Breast epithelium (tissue), 4 donors: ENCODE measurements around the gene PDRG1. TPM values are rescaled to one million over a fixed set of nuclear protein-coding genes. Genes with fewer than 3 reads are reported as not detected.

ENCODE experiments used
- DNase-seq, 2 donors: peaks; one replicate each; pipeline ENCODE4 v3.0.0-alpha.2; 2019; ENCODE audit warnings: low spot score in 2 of 2
- H3K27ac ChIP-seq, 2 donors: fragments of 200-600 bp; sonication (generic) in 1 of 2; one replicate each; pipeline ENCODE4 v1.5.1; 2016 to 2019; ENCODE audit warnings: mild to moderate bottlenecking in 1 of 2
- H3K27me3 ChIP-seq, 2 donors: fragments of 200-600 bp; sonication (generic) in 1 of 2; one replicate each; pipeline versions ENCODE4 v1.5.1 to v1.6.0; 2017 to 2019; ENCODE audit warnings: control low read depth in 1 of 2, mild to moderate bottlenecking in 1 of 2
- H3K36me3 ChIP-seq: fragments of 200-600 bp; one replicate; pipeline ENCODE4 v1.5.1; 2019
- H3K4me1 ChIP-seq, 2 donors: fragments of 200-600 bp; sonication (generic); one replicate each; pipeline ENCODE4 v1.5.1; 2016 to 2019; ENCODE audit warnings: control low read depth in 1 of 2
- H3K4me3 ChIP-seq, 3 donors: fragments of 200-600 bp; sonication (generic); 1 replicate in 2 of 3; 2 replicates in 1 of 3; pipeline ENCODE4 v1.5.1; 2016 to 2019; ENCODE audit warnings: mild to moderate bottlenecking in 3 of 3, moderate library complexity in 2 of 3
- H3K9me3 ChIP-seq, 2 donors: fragments of 200-600 bp; sonication (generic) in 1 of 2; one replicate each; pipeline ENCODE4 v1.5.1; 2016 to 2019; ENCODE audit warnings: control low read depth in 1 of 2
- POLR2A ChIP-seq: fragments of 450-650 bp; IDR thresholded peaks from one replicate; pipeline ENCODE4 v1.6.1; 2016; ENCODE audit warnings: antibody characterized with exemption, mild to moderate bottlenecking, moderate library complexity
- POLR2AphosphoS5 ChIP-seq, 3 donors: sonication (generic); formaldehyde crosslinking; IDR thresholded peaks; one replicate each; pipeline ENCODE4 v1.6.1; 2017; ENCODE audit warnings: antibody characterized with exemption in 3 of 3
- intact Hi-C: fragments of 100-400 bp; cut with DNase I; formaldehyde crosslinking; loops from one replicate; pipeline ENCODE4 v1.15.1; 2023; ENCODE audit warnings: low total_unique reads
- total RNA-seq, 3 donors: library from RNA; depleted of rRNA; stranded (reverse); fragments of >200 nt; gene quantifications; one replicate each; pipeline ENCODE4 v1.1.0, GENCODE V29; 2016
- TF ChIP-seq, protein P1 (sequence below), 3 donors: fragments of 450-650 bp; IDR thresholded peaks; one replicate each; pipeline ENCODE4 v1.5.1; 2016 to 2017; ENCODE audit warnings: antibody characterized with exemption in 3 of 3, mild to moderate bottlenecking in 3 of 3, moderate library complexity in 3 of 3

Gene PDRG1
- total RNA-seq, 3 donors from 2014 or later = 5.1 to 11.1 (median 9.8) TPM

DNA sequence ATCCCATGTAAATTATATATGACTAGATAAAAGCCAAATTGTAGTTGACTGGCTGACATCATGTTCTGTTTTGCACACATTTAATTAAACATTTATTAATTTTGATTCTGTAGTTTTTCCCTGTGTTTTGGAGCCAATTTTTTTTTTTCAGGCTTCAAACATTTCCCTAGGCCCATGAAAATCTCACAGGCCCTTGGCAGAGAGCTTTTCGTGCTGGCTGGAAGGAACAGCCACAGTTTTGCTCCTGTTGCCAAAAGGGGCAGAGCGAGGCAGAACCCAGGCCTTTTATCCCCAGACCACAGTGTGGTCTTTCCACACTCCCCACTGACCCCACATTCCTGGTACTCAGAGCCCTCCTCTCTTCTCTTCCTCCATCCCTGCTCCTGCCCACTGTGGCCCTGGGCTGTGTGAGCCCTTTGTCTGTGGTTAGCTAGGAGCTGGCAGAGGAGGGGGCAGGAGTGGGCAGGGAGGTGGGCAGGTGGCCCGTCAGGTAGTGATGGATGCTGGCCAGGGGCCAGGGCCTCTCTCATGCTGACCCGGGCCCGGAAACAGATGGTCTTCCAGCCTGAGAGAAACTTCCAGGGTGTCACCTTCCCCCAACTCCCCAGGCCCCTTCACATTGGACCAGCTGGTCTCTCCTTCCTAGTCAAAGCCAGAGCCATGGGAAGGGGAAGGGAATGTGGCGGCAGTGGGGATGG is 38.9 kb upstream of the PDRG1 start:
- intact Hi-C loops = no loop called here
- Histone ChIP-seq H3K36me3 (no peaks in the 10 kb centered on the region), H3K27me3 (peaks cover 0 to 27% of the 10 kb centered on the region in 2 donors), H3K27ac (no peak overlapping the region), H3K9me3 (no peaks in the 10 kb centered on the region), H3K4me1 (no peaks in the 10 kb centered on the region), H3K4me3 (no peak overlapping the region)
- TF ChIP-seq POLR2AphosphoS5 (IDR thresholded peaks at IDR 0.05) = no peak
- TF ChIP-seq, protein P1, sequence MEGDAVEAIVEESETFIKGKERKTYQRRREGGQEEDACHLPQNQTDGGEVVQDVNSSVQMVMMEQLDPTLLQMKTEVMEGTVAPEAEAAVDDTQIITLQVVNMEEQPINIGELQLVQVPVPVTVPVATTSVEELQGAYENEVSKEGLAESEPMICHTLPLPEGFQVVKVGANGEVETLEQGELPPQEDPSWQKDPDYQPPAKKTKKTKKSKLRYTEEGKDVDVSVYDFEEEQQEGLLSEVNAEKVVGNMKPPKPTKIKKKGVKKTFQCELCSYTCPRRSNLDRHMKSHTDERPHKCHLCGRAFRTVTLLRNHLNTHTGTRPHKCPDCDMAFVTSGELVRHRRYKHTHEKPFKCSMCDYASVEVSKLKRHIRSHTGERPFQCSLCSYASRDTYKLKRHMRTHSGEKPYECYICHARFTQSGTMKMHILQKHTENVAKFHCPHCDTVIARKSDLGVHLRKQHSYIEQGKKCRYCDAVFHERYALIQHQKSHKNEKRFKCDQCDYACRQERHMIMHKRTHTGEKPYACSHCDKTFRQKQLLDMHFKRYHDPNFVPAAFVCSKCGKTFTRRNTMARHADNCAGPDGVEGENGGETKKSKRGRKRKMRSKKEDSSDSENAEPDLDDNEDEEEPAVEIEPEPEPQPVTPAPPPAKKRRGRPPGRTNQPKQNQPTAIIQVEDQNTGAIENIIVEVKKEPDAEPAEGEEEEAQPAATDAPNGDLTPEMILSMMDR (IDR thresholded peaks at IDR 0.05) = no peak
- TF ChIP-seq POLR2A = no peak
- no peak for DNase-seq

DNA sequence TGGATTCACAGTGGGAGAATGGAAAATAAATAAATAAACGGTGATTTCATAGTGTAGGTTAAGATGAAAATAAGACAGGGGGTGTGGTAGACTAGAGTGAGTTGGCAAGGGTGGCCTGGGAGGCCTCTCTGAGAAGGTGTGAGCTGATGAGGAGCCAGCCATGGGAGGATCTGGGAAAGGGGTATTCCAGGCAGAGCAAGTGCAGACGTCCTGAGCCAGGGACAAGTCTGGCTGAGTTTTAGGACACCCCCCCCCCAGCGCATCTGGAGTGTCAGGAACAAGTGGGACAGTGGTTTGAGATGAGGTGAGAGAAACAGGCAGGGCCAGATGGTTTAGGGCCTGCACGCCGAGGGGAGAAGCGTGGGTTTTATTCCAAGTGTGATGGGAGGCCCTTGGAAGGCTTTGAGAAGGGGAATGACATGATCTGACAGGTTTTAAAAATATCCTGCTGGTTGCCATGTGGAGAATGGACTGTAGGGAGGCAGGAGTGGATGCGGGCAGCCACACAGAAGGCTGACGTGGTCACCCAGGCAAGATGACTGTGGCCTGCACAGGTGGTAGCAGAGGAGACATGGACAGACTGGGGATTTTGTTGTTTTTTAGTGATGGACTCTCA is 37.3 kb upstream of the PDRG1 start:
- no peak overlapping the region for H3K27ac ChIP-seq
- H3K36me3 ChIP-seq = no peaks in the 10 kb centered on the region
- no peaks in the 10 kb centered on the region for H3K4me1 ChIP-seq
- intact Hi-C loops = no loop called here
- no peaks in the 10 kb centered on the region for H3K9me3 ChIP-seq
- peaks cover 0 to 11% of the 10 kb centered on the region in 2 donors for H3K27me3 ChIP-seq
- no peak for DNase-seq
- no peak overlapping the region for H3K4me3 ChIP-seq
- TF ChIP-seq POLR2AphosphoS5 (IDR thresholded peaks at IDR 0.05) (no peak), POLR2A (no peak)
- TF ChIP-seq, protein P1 (IDR thresholded peaks at IDR 0.05) = no peak

DNA sequence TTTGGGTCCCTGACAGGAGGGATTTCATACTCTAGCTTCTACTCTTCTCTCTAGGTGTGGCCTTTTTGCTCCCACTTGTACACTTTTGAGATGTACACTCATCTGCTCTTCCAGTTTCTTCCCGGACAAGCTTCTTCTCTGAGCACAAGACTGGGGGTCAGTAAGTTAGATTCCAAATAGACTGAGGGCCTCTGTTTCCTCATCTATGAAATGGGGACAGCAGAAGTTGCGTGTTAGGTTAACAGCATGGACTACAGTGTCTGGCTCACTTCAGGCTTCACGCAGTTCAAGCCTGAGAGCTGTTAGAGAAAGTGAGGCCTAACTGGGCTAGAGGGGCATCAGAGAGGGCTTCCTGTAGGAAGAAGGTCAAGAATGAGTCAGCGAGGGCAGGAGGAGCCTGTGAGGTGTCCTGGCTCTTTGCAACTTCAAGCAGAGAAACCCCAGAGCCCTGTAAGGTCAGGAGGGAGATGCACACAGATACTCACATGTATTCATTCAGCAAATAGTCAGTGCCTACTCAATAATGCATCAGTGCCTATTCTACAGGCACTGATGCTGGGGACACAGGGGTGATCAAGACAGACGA is 36.7 kb upstream of the PDRG1 start:
- no peaks in the 10 kb centered on the region for H3K9me3 ChIP-seq
- H3K27ac ChIP-seq = no peak overlapping the region
- H3K36me3 ChIP-seq = no peaks in the 10 kb centered on the region
- no peak for DNase-seq
- intact Hi-C loops = no loop called here
- TF ChIP-seq POLR2A (no peak), POLR2AphosphoS5 (IDR thresholded peaks at IDR 0.05) (no peak)
- H3K27me3 ChIP-seq = peaks cover 0 to 4% of the 10 kb centered on the region in 2 donors
- no peak overlapping the region for H3K4me3 ChIP-seq
- H3K4me1 ChIP-seq = no peaks in the 10 kb centered on the region

DNA sequence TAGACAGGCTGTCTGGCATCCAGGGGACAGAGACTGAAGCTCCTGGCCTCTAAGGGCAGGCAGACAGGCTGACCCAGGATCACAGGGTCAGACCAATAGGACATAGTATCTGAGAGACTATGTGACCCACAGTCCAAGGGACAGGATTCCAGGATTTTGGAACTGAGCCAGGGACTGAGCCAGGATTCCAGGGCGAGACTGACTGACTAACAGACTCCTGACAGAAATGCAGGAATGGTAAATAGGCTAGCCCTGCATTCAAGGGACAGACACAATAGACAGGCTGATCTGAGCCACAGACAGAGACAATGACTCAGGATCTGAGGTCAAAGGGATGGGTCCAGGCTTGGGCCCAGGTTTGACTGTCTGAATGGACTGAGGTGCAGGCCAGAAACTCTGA is 35.9 kb upstream of the PDRG1 start:
- no peak overlapping the region for H3K4me3 ChIP-seq
- H3K9me3 ChIP-seq = no peaks in the 10 kb centered on the region
- no peak for DNase-seq
- no peaks in the 10 kb centered on the region for H3K27me3 ChIP-seq
- H3K4me1 ChIP-seq = no peaks in the 10 kb centered on the region
- intact Hi-C loops = no loop called here
- no peak overlapping the region for H3K27ac ChIP-seq
- no peak for TF ChIP-seq POLR2A
- TF ChIP-seq, protein P1 (IDR thresholded peaks at IDR 0.05) = no peak
- no peak for TF ChIP-seq POLR2AphosphoS5 (IDR thresholded peaks at IDR 0.05)
- H3K36me3 ChIP-seq = no peaks in the 10 kb centered on the region

DNA sequence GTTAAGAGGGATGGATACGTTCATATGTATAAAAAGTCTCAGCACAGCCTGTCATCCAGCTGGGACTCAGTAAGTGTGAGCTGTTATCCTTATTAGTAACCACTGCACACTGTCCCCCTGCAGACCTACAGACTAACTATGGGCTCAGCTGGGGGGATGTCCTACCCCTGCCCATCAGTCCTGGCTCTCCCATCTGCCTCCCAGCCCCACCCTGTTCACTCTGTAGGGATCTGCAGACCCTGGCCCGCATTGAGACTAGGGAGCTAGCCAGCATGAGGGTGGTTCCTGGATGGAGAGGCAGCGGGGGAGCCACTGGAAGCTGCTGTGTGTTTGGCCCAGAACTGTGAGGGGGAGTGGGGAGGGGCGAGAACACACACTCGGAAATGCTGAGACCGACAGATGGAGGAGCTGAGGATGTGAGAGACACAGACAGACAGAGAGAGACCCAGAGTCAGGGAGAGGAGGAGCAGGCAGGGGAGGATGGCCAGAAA is 33.2 kb upstream of the PDRG1 start:
- H3K4me3 ChIP-seq = no peak overlapping the region
- no peaks in the 10 kb centered on the region for H3K36me3 ChIP-seq
- no peaks in the 10 kb centered on the region for H3K4me1 ChIP-seq
- DNase-seq = no peak
- TF ChIP-seq, protein P1 (IDR thresholded peaks at IDR 0.05) = no peak
- TF ChIP-seq POLR2AphosphoS5 (IDR thresholded peaks at IDR 0.05) = no peak
- no peak for TF ChIP-seq POLR2A
- H3K27ac ChIP-seq = no peak overlapping the region
- intact Hi-C loops = loop anchor here (1.0 kb wide), 1 partner anchor 40 kb away; no protein-coding TSS in a partner anchor
- H3K9me3 ChIP-seq = no peaks in the 10 kb centered on the region
- peaks cover 0 to 5% of the 10 kb centered on the region in 2 donors for H3K27me3 ChIP-seq
